ENCODE data around the gene EMD.
"Not testable (repeated sequence)": the region's sequence is repeated elsewhere in the genome, so short reads cannot be mapped to it uniquely, and the experiment has no call there.

Gene EMD

GRCh38 chrX:154371017-154371788 lies 7.9 kb upstream of the EMD start:
- DNase-seq (ENCODE audit: low spot score): peak; percentile 90

- DNase-seq (ENCODE audit: low spot score): no peak
Measured at GRCh38 chrX:154371789-154372300, 7.2 kb upstream of the EMD start.

GRCh38 chrX:154372612-154373022 lies 6.5 kb upstream of the EMD start:
- DNase-seq (ENCODE audit: low spot score): no peak

- no peak for DNase-seq (ENCODE audit: low spot score)
Measured at GRCh38 chrX:154373340-154374306, 5.5 kb upstream of the EMD start.

- no peak for DNase-seq (ENCODE audit: low spot score)
Measured at GRCh38 chrX:154374313-154375155, 4.6 kb upstream of the EMD start, which contains the start of gene FLNA. Gene FLNA, minus strand, starts transcription at chrX:154374634. Its CDS starts 3,389 bp downstream, at chrX:154371245.

GRCh38 chrX:154375156-154375504 lies 4.0 kb upstream of the EMD start:
- DNase-seq (ENCODE audit: low spot score): no peak

- DNase-seq (ENCODE audit: low spot score): no peak
Measured at GRCh38 chrX:154376774-154377173, 2.3 kb upstream of the EMD start.

- no peak for DNase-seq (ENCODE audit: low spot score)
Measured at GRCh38 chrX:154378059-154378798, 866 bp upstream of the EMD start.

- DNase-seq (ENCODE audit: low spot score): no peak
Measured at GRCh38 chrX:154379569-154379951, 465 bp downstream of the EMD start.

- DNase-seq (ENCODE audit: low spot score): no peak
Measured at GRCh38 chrX:154380153-154380552, 1.1 kb downstream of the EMD start.

GRCh38 chrX:154380787-154381186 lies 1.7 kb downstream of the EMD start:
- DNase-seq (ENCODE audit: low spot score): no peak

- no peak for DNase-seq (ENCODE audit: low spot score)
Measured at GRCh38 chrX:154381271-154381670, 2.2 kb downstream of the EMD start.

GRCh38 chrX:154382483-154383069 lies 3.5 kb downstream of the EMD start:
- DNase-seq (ENCODE audit: low spot score): no peak

GRCh38 chrX:154383359-154384283 lies 4.5 kb downstream of the EMD start:
- DNase-seq (ENCODE audit: low spot score): no peak

GRCh38 chrX:154384284-154384892 lies 5.3 kb downstream of the EMD start:
- DNase-seq (ENCODE audit: low spot score): no peak

- not testable (repeated sequence) for DNase-seq (ENCODE audit: low spot score)
Measured at GRCh38 chrX:154388094-154388493, 9.0 kb downstream of the EMD start.

GRCh38 chrX:154388649-154389048 lies 9.6 kb downstream of the EMD start:
- not testable (repeated sequence) for DNase-seq (ENCODE audit: low spot score)

GRCh38 chrX:154389812-154390747 lies 11.0 kb downstream of the EMD start:
- not testable (repeated sequence) for DNase-seq (ENCODE audit: low spot score)
